ENCODE measurements around the gene POLR2L.

Gene POLR2L

GRCh38 chr11:801097-801780 lies 41.1 kb downstream of the POLR2L start:
- TF ChIP-seq CTCF (IDR thresholded peaks at IDR 0.05; ENCODE audit: low read depth, low read length, missing control alignments), result no peak
- no peak overlapping the region for H3K4me3 ChIP-seq (ENCODE audit: low read depth, low read length)
- no peak for DNase-seq (ENCODE audit: low read depth)

GRCh38 chr11:800473-800872 lies 41.9 kb downstream of the POLR2L start:
- no peak for TF ChIP-seq CTCF (IDR thresholded peaks at IDR 0.05; ENCODE audit: low read depth, low read length, missing control alignments)
- no peak for DNase-seq (ENCODE audit: low read depth)
- no peak overlapping the region for H3K4me3 ChIP-seq (ENCODE audit: low read depth, low read length)

- no peak overlapping the region for H3K4me3 ChIP-seq (ENCODE audit: low read depth, low read length)
- DNase-seq (ENCODE audit: low read depth), result no peak
- no peak for TF ChIP-seq CTCF (IDR thresholded peaks at IDR 0.05; ENCODE audit: low read depth, low read length, missing control alignments)
These were observed 42.5 kb downstream of the POLR2L start for GRCh38 chr11:799641-800316.

- no peak for DNase-seq (ENCODE audit: low read depth)
- H3K4me3 ChIP-seq (ENCODE audit: low read depth, low read length), result peak within 1 kb of the TSS; percentile 97
- peak; percentile 69 for TF ChIP-seq CTCF (IDR thresholded peaks at IDR 0.05; ENCODE audit: low read depth, low read length, missing control alignments)
These were observed 44.1 kb downstream of the POLR2L start, which contains the start of gene SLC25A22 for GRCh38 chr11:798093-798713. TSS of gene SLC25A22 (minus strand) at chr11:798281. CDS start at chr11:795006, 3,275 bp downstream.

- H3K4me3 ChIP-seq (ENCODE audit: low read depth, low read length), result peak overlapping the region; percentile 97
- no peak for TF ChIP-seq CTCF (IDR thresholded peaks at IDR 0.05; ENCODE audit: low read depth, low read length, missing control alignments)
- DNase-seq (ENCODE audit: low read depth), result no peak
These were observed 44.8 kb downstream of the POLR2L start for GRCh38 chr11:797296-798092.

GRCh38 chr11:796565-797295 lies 45.6 kb downstream of the POLR2L start:
- peak overlapping the region; percentile 97 for H3K4me3 ChIP-seq (ENCODE audit: low read depth, low read length)
- DNase-seq (ENCODE audit: low read depth), result no peak
- no peak for TF ChIP-seq CTCF (IDR thresholded peaks at IDR 0.05; ENCODE audit: low read depth, low read length, missing control alignments)
